ENCODE data around the gene ARF3. TPM values are rescaled to one million over a fixed set of nuclear protein-coding genes. Genes with fewer than 3 reads are reported as not detected.

Gene ARF3
- total and polyA plus RNA-seq, 7 donors, result 7.4 to 27.0 (median 18.1) TPM

GRCh38 chr12:48961801-48962200, 4.5 kb upstream of the ARF3 start:
- H3K27me3 ChIP-seq (ENCODE audit: insufficient read depth in 3 of 3, low read length in 2 of 3), result peaks cover 0 to 9% (median 0%) of the 10 kb centered on the region in 3 donors
- no peak for TF ChIP-seq CTCF (IDR thresholded peaks at IDR 0.05)
- intact Hi-C loops (cut with DNase I), result no loop called here
- H3K27ac ChIP-seq, result no peak overlapping the region
- H3K36me3 ChIP-seq (ENCODE audit: insufficient read depth in 1 of 2, low read depth in 1 of 2), result no peaks in the 10 kb centered on the region
- ATAC-seq, result no peak
- no peak overlapping the region for H3K4me3 ChIP-seq
- no peak for DNase-seq
- H3K9me3 ChIP-seq, result no peaks in the 10 kb centered on the region
- H3K4me1 ChIP-seq, result peaks cover 8% of the 10 kb centered on the region

DNA sequence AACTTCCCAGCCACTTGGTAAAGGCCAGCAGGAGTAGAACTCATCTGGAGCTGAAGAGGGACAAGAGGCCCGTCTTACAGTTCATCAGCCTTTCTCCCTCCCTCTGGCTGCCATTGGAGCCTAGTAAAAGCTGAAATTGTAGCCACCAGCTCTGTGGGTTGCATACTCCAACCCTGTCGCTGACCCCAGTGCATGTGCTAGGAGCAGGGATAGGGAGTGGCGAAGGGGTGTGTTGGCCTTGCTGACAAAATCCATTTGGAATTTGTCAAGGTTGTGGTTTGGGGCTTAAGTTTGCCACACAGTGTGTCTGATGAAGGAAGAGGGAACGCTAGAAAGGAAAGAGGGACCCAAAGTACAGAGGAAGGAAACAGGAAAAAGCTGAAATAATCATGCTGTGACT, 4.0 kb upstream of the ARF3 start:
- H3K27ac ChIP-seq, result no peak overlapping the region
- intact Hi-C loops (cut with DNase I), result no loop called here
- no peaks in the 10 kb centered on the region for H3K36me3 ChIP-seq (ENCODE audit: insufficient read depth in 1 of 2, low read depth in 1 of 2)
- H3K4me3 ChIP-seq, result no peak overlapping the region
- peaks cover 8% of the 10 kb centered on the region for H3K4me1 ChIP-seq
- no peak for TF ChIP-seq CTCF (IDR thresholded peaks at IDR 0.05)
- DNase-seq, result no peak
- no peak for ATAC-seq
- H3K27me3 ChIP-seq (ENCODE audit: insufficient read depth in 3 of 3, low read length in 2 of 3), result peaks cover 0 to 9% (median 0%) of the 10 kb centered on the region in 3 donors
- H3K9me3 ChIP-seq, result no peaks in the 10 kb centered on the region
- 29 to 44% (median 39%) methylated on average over 4 of the region's 4 CpGs for WGBS, 3 donors

DNA sequence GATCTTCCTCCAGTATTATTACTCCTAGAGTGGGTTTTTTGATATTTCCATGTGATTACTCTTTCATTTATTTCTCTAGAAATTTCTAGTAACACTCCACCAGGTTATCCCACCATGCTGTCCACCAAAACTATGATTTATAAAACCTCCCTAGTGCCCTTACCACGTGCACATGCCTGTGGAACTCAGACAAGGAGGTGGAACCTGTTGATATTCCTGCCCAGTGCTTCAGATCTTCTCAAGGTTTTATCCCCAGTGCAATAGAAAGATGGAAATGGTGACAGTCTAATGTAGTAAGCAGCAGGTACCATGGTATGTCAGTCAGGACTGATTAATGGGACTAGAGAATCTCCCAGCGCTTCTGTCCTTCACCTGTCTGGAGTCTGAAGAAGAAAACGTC, 3.5 kb upstream of the ARF3 start:
- no peak for TF ChIP-seq CTCF (IDR thresholded peaks at IDR 0.05)
- DNase-seq (no peak), ATAC-seq (no peak)
- Histone ChIP-seq H3K27me3 (ENCODE audit: insufficient read depth in 3 of 3, low read length in 2 of 3) (peaks cover 0 to 9% (median 0%) of the 10 kb centered on the region in 3 donors), H3K9me3 (no peaks in the 10 kb centered on the region), H3K4me1 (peaks cover 13% of the 10 kb centered on the region), H3K27ac (no peak overlapping the region), H3K36me3 (ENCODE audit: insufficient read depth in 1 of 2, low read depth in 1 of 2) (no peaks in the 10 kb centered on the region), H3K4me3 (no peak overlapping the region)
- WGBS, 3 donors, result 64 to 74% (median 74%) methylated on average over 3 of the region's 3 CpGs
- intact Hi-C loops (cut with DNase I), result no loop called here

DNA sequence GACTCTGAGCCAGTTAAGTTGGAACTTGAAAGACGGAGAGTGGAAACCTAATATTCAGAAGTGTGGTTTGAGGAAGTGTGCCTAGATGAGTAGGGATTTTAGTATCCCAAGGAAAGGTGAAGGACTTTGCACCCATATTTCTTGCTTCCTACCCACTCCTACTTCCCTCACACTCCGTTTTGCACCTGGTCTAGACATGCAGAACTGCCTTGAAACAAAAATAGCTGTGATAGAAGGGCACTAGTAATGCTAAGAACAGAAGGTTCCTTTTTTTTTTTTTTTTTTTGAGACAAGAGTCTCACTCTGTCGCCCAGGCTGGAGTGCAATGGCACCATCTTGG, 732 bp upstream of the ARF3 start:
- H3K27me3 ChIP-seq (ENCODE audit: insufficient read depth in 3 of 3, low read length in 2 of 3), result peaks cover 0 to 9% (median 0%) of the 10 kb centered on the region in 3 donors
- peaks cover 17% of the 10 kb centered on the region for H3K4me1 ChIP-seq
- ATAC-seq, result no peak
- 13 to 28% (median 20%) methylated on average over 2 to 3 of the region's 3 CpGs for WGBS, 3 donors
- no peak for DNase-seq
- H3K9me3 ChIP-seq, result no peaks in the 10 kb centered on the region
- peaks cover 0 to 6% of the 10 kb centered on the region in 2 donors for H3K36me3 ChIP-seq (ENCODE audit: insufficient read depth in 1 of 2, low read depth in 1 of 2)
- H3K27ac ChIP-seq, result no peak overlapping the region
- intact Hi-C loops (cut with DNase I), result no loop called here
- no peak for TF ChIP-seq CTCF (IDR thresholded peaks at IDR 0.05)
- H3K4me3 ChIP-seq, result peak overlapping the region; percentile 80

Data from psoas muscle (tissue), 8 donors.